Upper lobe of left lung (tissue), 6 donors: ENCODE measurements around the gene FADS6. TPM values are rescaled to one million over a fixed set of nuclear protein-coding genes. Genes with fewer than 3 reads are reported as not detected.
A peak's percentile ranks its signal among the peaks of the same experiment; 100 is the strongest.

Source experiments
- ATAC-seq, 2 donors: fragments of 200-7000 bp; cut with Tn5 transposase; one replicate each; pipeline ENCODE4 v1.9.1; 2022; ENCODE audit warnings: mild to moderate bottlenecking in 2 of 2, moderate library complexity in 2 of 2; ENCODE audit not compliant: low FRiP score in 2 of 2
- DNase-seq, 2 donors: peaks; one replicate each; pipeline ENCODE4 v3.0.0-alpha.2; 2019 to 2020
- H3K27ac ChIP-seq, 4 donors: fragments of 200-600 bp; sonication (generic); one replicate each; pipeline ENCODE4 v1.5.1; 2016 to 2019
- H3K27me3 ChIP-seq, 4 donors: fragments of 200-600 bp; sonication (generic); one replicate each; pipeline ENCODE4 v1.5.1; 2017 to 2019
- H3K36me3 ChIP-seq, 4 donors: fragments of 200-600 bp; sonication (generic); one replicate each; pipeline ENCODE4 v1.5.1; 2016 to 2019
- H3K4me1 ChIP-seq, 4 donors: fragments of 200-600 bp; sonication (generic); one replicate each; pipeline ENCODE4 v1.5.1; 2018 to 2019
- H3K4me3 ChIP-seq, 4 donors: fragments of 200-600 bp; sonication (generic); one replicate each; pipeline ENCODE4 v1.5.1; 2017 to 2019; ENCODE audit warnings: mild to moderate bottlenecking in 2 of 4, moderate library complexity in 1 of 4
- H3K9me3 ChIP-seq, 4 donors: fragments of 200-600 bp; sonication (generic); one replicate each; pipeline ENCODE4 v1.5.1; 2018 to 2019
- EP300 ChIP-seq, 4 donors: sonication (generic); formaldehyde crosslinking; IDR thresholded peaks; one replicate each; pipeline ENCODE4 v1.5.1; 2017; ENCODE audit warnings: antibody characterized with exemption in 4 of 4, control low read depth in 2 of 4
- POLR2A ChIP-seq, 4 donors: fragments of 450-650 bp; IDR thresholded peaks; one replicate each; pipeline ENCODE4 v1.5.1; 2016 to 2017; ENCODE audit warnings: antibody characterized with exemption in 4 of 4, mild to moderate bottlenecking in 2 of 4
- POLR2AphosphoS5 ChIP-seq, 2 donors: sonication (generic); formaldehyde crosslinking; IDR thresholded peaks; one replicate each; pipeline ENCODE4 v1.5.1; 2017; ENCODE audit warnings: antibody characterized with exemption in 2 of 2
- WGBS, 2 donors: methylation state at CpG; one replicate each; pipeline ENCODE4 v1.1.5; 2017 to 2018; 5-methylcytosine and 5-hydroxymethylcytosine counted together
- total RNA-seq, 6 donors: library from RNA; depleted of rRNA in 4 of 6; stranded (reverse); fragments of >200 nt in 4 of 6; gene quantifications; one replicate each; pipeline versions ENCODE4 v1.1.0 to v1.2.1, GENCODE V29; 2016 to 2021
- TF ChIP-seq, protein P1 (sequence below), 6 experiments: fragments of 450-650 bp in 4 of 6; fragments of 200-600 bp in 2 of 6; sonication (generic) in 2 of 6; IDR thresholded peaks; one replicate each; pipeline ENCODE4 v1.5.1; 2016 to 2019; ENCODE audit warnings: antibody characterized with exemption in 6 of 6
- donor health status: DM: no; HTN: no; CAD: no; lungs with moderate emphysema.
- donor health status: DM: no; HTN: yes; CAD: no; lungs with severe emphysema.

FADS6 gene
- total RNA-seq, 6 donors from 2014 or later: not detected

GRCh38 chr17:74839990-74840852 lies 53.2 kb downstream of the FADS6 start:
- H3K36me3 ChIP-seq: peaks cover 0 to 29% (median 6%) of the 10 kb centered on the region in 4 donors
- peaks cover 21 to 31% (median 26%) of the 10 kb centered on the region in 4 donors for H3K4me1 ChIP-seq
- WGBS, 2 donors: 75% methylated on average over 3 to 6 of the region's 7 CpGs
- H3K9me3 ChIP-seq: no peaks in the 10 kb centered on the region
- H3K4me3 ChIP-seq: no peak overlapping the region
- H3K27me3 ChIP-seq: no peaks in the 10 kb centered on the region
- peak overlapping the region in 1 of 4 donors; percentile 9 for H3K27ac ChIP-seq
- DNase-seq (no peak), ATAC-seq (no peak)
- TF ChIP-seq EP300 (IDR thresholded peaks at IDR 0.05) (no peak), POLR2AphosphoS5 (IDR thresholded peaks at IDR 0.05) (no peak), POLR2A (IDR thresholded peaks at IDR 0.05) (no peak)
- TF ChIP-seq, protein P1, sequence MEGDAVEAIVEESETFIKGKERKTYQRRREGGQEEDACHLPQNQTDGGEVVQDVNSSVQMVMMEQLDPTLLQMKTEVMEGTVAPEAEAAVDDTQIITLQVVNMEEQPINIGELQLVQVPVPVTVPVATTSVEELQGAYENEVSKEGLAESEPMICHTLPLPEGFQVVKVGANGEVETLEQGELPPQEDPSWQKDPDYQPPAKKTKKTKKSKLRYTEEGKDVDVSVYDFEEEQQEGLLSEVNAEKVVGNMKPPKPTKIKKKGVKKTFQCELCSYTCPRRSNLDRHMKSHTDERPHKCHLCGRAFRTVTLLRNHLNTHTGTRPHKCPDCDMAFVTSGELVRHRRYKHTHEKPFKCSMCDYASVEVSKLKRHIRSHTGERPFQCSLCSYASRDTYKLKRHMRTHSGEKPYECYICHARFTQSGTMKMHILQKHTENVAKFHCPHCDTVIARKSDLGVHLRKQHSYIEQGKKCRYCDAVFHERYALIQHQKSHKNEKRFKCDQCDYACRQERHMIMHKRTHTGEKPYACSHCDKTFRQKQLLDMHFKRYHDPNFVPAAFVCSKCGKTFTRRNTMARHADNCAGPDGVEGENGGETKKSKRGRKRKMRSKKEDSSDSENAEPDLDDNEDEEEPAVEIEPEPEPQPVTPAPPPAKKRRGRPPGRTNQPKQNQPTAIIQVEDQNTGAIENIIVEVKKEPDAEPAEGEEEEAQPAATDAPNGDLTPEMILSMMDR (IDR thresholded peaks at IDR 0.05): no peak

DNA sequence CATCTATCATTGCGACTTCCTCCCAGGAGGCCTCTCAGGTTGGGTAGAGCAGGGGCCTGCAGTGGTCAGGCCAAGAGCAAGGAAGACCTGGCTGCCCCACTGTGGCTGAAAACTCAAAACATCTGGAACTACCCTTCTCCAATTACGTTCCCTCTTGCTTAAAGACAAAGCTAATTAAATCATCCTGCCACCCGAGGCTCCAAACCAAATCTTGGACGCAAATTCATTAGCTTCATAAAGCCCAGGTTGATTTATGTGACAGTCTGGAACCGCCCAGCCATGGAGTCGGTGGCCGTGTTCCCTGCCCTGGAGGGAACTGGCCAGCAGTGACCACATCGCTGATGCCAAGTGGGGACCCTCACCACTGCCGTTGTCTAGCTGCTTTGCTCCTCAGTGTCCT lies 55.2 kb downstream of the FADS6 start:
- no peak for DNase-seq
- 93% methylated on average over 7 to 9 of the region's 9 CpGs for WGBS, 2 donors
- H3K4me3 ChIP-seq: no peak overlapping the region
- H3K27ac ChIP-seq: no peak overlapping the region
- no peaks in the 10 kb centered on the region for H3K9me3 ChIP-seq
- TF ChIP-seq POLR2A (IDR thresholded peaks at IDR 0.05) (no peak), POLR2AphosphoS5 (IDR thresholded peaks at IDR 0.05) (no peak), EP300 (IDR thresholded peaks at IDR 0.05) (no peak)
- TF ChIP-seq, protein P1 (IDR thresholded peaks at IDR 0.05): no peak
- H3K4me1 ChIP-seq: peaks cover 21 to 30% (median 26%) of the 10 kb centered on the region in 4 donors
- peaks cover 0 to 29% (median 8%) of the 10 kb centered on the region in 4 donors for H3K36me3 ChIP-seq
- ATAC-seq: no peak
- H3K27me3 ChIP-seq: no peaks in the 10 kb centered on the region

DNA sequence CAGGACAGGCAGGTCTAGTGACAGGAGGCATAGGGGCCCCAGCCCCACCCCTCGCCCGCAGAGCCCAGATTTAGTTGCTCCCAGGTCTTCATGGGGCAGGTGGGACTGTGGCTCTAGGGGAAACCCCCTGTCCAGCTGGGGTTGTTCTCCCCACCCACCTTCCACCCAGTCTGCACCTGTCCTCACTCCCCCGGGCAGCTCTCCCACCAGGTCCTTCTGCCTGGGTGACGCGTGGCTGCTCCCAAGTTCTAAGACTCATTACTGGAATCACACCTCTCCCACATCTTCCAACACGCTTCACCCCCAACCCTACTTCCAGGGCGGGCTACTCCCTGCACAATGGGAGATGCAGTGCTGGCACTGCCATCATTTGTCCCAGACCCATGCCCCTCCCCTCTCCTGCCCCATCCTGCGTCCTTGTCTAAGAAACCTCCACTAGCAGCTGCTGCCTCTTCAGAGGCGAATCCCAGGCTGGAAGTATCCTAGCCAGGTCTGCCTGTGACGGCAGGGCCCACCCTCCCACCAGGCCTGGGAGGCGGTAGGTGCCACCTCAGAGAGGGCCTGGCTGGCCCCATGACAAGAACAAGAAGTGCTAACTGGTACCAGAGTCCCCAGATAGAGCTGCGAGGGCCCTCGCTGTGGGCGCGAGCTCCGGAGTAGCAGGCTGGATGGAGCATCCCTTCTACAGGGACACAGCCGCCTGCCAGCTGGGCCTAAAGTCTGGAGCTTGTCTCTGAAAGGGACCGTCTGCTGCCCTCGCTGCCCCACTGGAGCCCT lies 56.6 kb downstream of the FADS6 start:
- Histone ChIP-seq H3K9me3 (no peaks in the 10 kb centered on the region), H3K4me3 (no peak overlapping the region), H3K4me1 (peaks cover 11 to 16% (median 15%) of the 10 kb centered on the region in 4 donors), H3K27me3 (no peaks in the 10 kb centered on the region), H3K36me3 (peaks cover 0 to 29% (median 8%) of the 10 kb centered on the region in 4 donors), H3K27ac (no peak overlapping the region)
- DNase-seq: peak in 1 of 2 donors; percentile 55
- 95 to 96% methylated on average over 11 to 17 of the region's 19 CpGs for WGBS, 2 donors
- no peak for ATAC-seq
- TF ChIP-seq POLR2AphosphoS5 (IDR thresholded peaks at IDR 0.05) (no peak), EP300 (IDR thresholded peaks at IDR 0.05) (no peak), POLR2A (IDR thresholded peaks at IDR 0.05) (no peak)
- TF ChIP-seq, protein P1 (IDR thresholded peaks at IDR 0.05): no peak

- Histone ChIP-seq H3K27me3 (no peaks in the 10 kb centered on the region), H3K9me3 (no peaks in the 10 kb centered on the region), H3K36me3 (peaks cover 0 to 29% (median 8%) of the 10 kb centered on the region in 4 donors), H3K4me1 (peaks cover 8 to 9% (median 8%) of the 10 kb centered on the region in 4 donors), H3K4me3 (no peak overlapping the region), H3K27ac (no peak overlapping the region)
- peak in 1 of 2 donors; percentile 76 for DNase-seq
- ATAC-seq: no peak
- 91 to 95% methylated on average over 26 of the region's 26 CpGs for WGBS, 2 donors
- TF ChIP-seq POLR2AphosphoS5 (IDR thresholded peaks at IDR 0.05) (no peak), POLR2A (IDR thresholded peaks at IDR 0.05) (no peak)
- TF ChIP-seq, protein P1 (IDR thresholded peaks at IDR 0.05): no peak
Measured at GRCh38 chr17:74836191-74836590, 57.2 kb downstream of the FADS6 start.
